C4-2B (cell line): ENCODE results near the gene SHANK1.

Experiments
- CTCF ChIP-seq: fragments of 450-650 bp; conservative IDR thresholded peaks from 2 replicates; pipeline ENCODE4 v1.5.1; 2017; ENCODE audit warnings: mild to moderate bottlenecking
- ZFX ChIP-seq: fragments of 450-650 bp; IDR thresholded peaks from 2 replicates; pipeline ENCODE4 v1.6.1; 2017

DNA sequence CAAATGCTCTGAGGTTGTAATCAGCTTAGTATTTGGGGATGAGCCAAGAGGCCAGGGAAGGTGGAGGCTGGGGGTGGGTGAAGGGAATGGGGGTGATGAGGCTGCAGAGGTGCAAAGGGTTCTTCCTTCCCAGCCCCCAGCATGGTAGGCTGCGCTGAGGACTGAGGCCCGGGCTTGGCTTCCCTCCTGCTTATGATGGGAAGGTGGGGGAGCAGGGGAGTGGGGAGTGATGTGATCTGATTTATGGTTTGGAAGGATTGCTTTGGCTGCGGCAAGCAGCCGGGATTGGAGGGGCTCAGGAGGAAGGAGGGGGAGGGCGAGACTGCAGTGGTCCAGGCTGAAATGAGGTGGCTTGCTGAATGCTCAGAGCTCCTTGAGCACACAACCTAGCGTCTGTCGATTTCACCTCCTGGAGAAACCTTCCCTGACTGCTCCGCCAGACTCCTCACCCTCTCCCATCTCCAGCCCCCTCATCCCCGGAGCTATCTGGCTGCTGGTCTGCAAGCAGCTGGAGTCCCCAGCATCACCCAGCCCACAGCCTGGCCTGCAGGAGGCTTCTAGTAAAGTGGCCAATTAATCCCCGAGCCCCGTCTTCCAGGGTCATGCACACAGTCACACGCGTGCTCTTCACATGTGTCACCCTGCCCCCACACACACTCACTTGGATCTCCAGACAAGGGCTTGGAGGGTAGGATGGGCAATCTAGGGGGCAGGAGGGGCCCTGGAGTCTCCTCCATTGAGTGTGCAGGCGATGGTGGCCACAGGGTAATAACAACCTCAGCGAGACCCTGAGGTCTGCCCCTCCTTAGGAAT is 2.8 kb upstream of the SHANK1 start:
- no peak for TF ChIP-seq CTCF
- no peak for TF ChIP-seq ZFX
